SK-N-SH treated with all-trans-retinoic acid at 6 μM for 48 hours (cell line): ENCODE data around the gene CRACR2B.
A peak's percentile ranks its signal among the peaks of the same experiment; 100 is the strongest.

Experiments used
- ATAC-seq: fragments of 200-7000 bp; cut with Tn5 transposase; 3 replicates; pipeline ENCODE4 v1.9.1; 2020; ENCODE audit warnings: mild to moderate bottlenecking, moderate library complexity
- ARNTL ChIP-seq: fragments of 450-650 bp; formaldehyde crosslinking; IDR thresholded peaks from 2 replicates; pipeline ENCODE4 v1.5.0; 2020; ENCODE audit warnings: low read depth, mild to moderate bottlenecking, moderate library complexity, borderline replicate concordance
- BACH2 ChIP-seq: fragments of 250-450 bp; sonication (Bioruptor Pico); IDR thresholded peaks from 2 replicates; pipeline ENCODE4 v1.9.0; 2021; ENCODE audit warnings: mild to moderate bottlenecking, borderline replicate concordance
- CSDC2 ChIP-seq: fragments of 250-450 bp; sonication (Bioruptor Pico); IDR thresholded peaks from 2 replicates; pipeline ENCODE4 v1.5.0; 2020; ENCODE audit warnings: mild to moderate bottlenecking, moderate library complexity
- CSRNP3 ChIP-seq: fragments of 250-450 bp; sonication (Bioruptor Pico); IDR thresholded peaks from 2 replicates; pipeline ENCODE4 v1.5.1; 2021; ENCODE audit warnings: mild to moderate bottlenecking, moderate library complexity
- GLIS3 ChIP-seq: fragments of 250-450 bp; sonication (Bioruptor Pico); IDR thresholded peaks from 2 replicates; pipeline ENCODE4 v1.5.0; 2020; ENCODE audit warnings: mild to moderate bottlenecking, moderate library complexity
- ISL1 ChIP-seq: fragments of 250-450 bp; sonication (Bioruptor Pico); IDR thresholded peaks from 2 replicates; pipeline ENCODE4 v2.1.2; 2022; ENCODE audit warnings: mild to moderate bottlenecking, moderate library complexity
- OSR1 ChIP-seq: fragments of 250-450 bp; sonication (Bioruptor Pico); IDR thresholded peaks from 2 replicates; pipeline ENCODE4 v1.8.0; 2022; ENCODE audit warnings: moderate library complexity, mild to moderate bottlenecking, inconsistent platforms
- PATZ1 ChIP-seq: fragments of 250-450 bp; sonication (Bioruptor Pico); IDR thresholded peaks from 2 replicates; pipeline ENCODE4 v1.8.0; 2020; ENCODE audit warnings: mild to moderate bottlenecking, moderate library complexity, borderline replicate concordance
- POU6F1 ChIP-seq: fragments of 250-450 bp; sonication (Bioruptor Pico); IDR thresholded peaks from 2 replicates; pipeline ENCODE4 v1.8.0; 2021; ENCODE audit warnings: low read depth, mild to moderate bottlenecking, moderate library complexity, borderline replicate concordance
- PPARA ChIP-seq: fragments of 250-450 bp; sonication (Bioruptor Pico); IDR thresholded peaks from 2 replicates; pipeline ENCODE4 v1.5.0; 2020; ENCODE audit warnings: mild to moderate bottlenecking, borderline replicate concordance
- RARB ChIP-seq: fragments of 250-450 bp; sonication (Bioruptor Pico); IDR thresholded peaks from 2 replicates; pipeline ENCODE4 v1.8.0; 2021; ENCODE audit warnings: mild to moderate bottlenecking, moderate library complexity
- TCF4 ChIP-seq: fragments of 250-450 bp; sonication (Bioruptor Pico); IDR thresholded peaks from 2 replicates; pipeline ENCODE4 v1.8.0; 2021; ENCODE audit warnings: mild to moderate bottlenecking, moderate library complexity, borderline replicate concordance
- TOX ChIP-seq: fragments of 250-450 bp; sonication (Bioruptor Pico); IDR thresholded peaks from 2 replicates; pipeline ENCODE4 v1.8.0; 2021; ENCODE audit warnings: mild to moderate bottlenecking, moderate library complexity, borderline replicate concordance
- TSHZ2 ChIP-seq: fragments of 250-450 bp; sonication (Bioruptor Pico); IDR thresholded peaks from 2 replicates; pipeline ENCODE4 v1.5.0; 2020; ENCODE audit warnings: mild to moderate bottlenecking, moderate library complexity
- ZC3H10 ChIP-seq: fragments of 250-450 bp; sonication (Bioruptor Pico); IDR thresholded peaks from 2 replicates; pipeline ENCODE4 v1.5.1; 2021; ENCODE audit warnings: mild to moderate bottlenecking, moderate library complexity
- ZFP3 ChIP-seq: fragments of 250-450 bp; sonication (Bioruptor Pico); IDR thresholded peaks from 2 replicates; pipeline ENCODE4 v1.5.0; 2020; ENCODE audit warnings: mild to moderate bottlenecking, moderate library complexity
- ZFP30 ChIP-seq: fragments of 450-650 bp; formaldehyde crosslinking; IDR thresholded peaks from 2 replicates; pipeline ENCODE4 v1.5.0; 2022; ENCODE audit warnings: mild to moderate bottlenecking, moderate library complexity
- ZNF70 ChIP-seq: fragments of 450-650 bp; formaldehyde crosslinking; IDR thresholded peaks from 2 replicates; pipeline ENCODE4 v1.5.0; 2020; ENCODE audit warnings: mild to moderate bottlenecking, moderate library complexity

Gene CRACR2B

GRCh38 chr11:841981-842369 lies 14.3 kb downstream of the CRACR2B start:
- no peak for TF ChIP-seq POU6F1 (CRISPR knock-in tag)
- peak; percentile 44; the same call in 1 of the 2 replicates for TF ChIP-seq GLIS3
- ATAC-seq: peak; percentile 0; the same call in 2 of the 3 replicates

GRCh38 chr11:842370-843002 lies 14.8 kb downstream of the CRACR2B start, which contains the start of the genes POLR2L and TSPAN4:
Gene POLR2L, minus strand, starts transcription at chr11:842529. Its CDS starts 21 bp downstream, at chr11:842508.
Gene TSPAN4, plus strand, starts transcription at chr11:842852. Its CDS starts 7,453 bp downstream, at chr11:850305.
- TF ChIP-seq ZC3H10 (CRISPR knock-in tag) (no peak), TSHZ2 (CRISPR knock-in tag) (no peak), RARB (no peak), TOX (CRISPR knock-in tag) (no peak), ZFP3 (CRISPR knock-in tag) (no peak), CSRNP3 (CRISPR knock-in tag) (no peak), TCF4 (no peak), CSDC2 (CRISPR knock-in tag) (no peak), ZFP30 (no peak), ZNF70 (CRISPR knock-in tag) (no peak), PPARA (no peak), POU6F1 (CRISPR knock-in tag) (no peak), PATZ1 (CRISPR knock-in tag) (no peak), GLIS3 (no peak), ISL1 (CRISPR knock-in tag) (no peak), OSR1 (CRISPR knock-in tag) (no peak)
- peak; percentile 30 for ATAC-seq

GRCh38 chr11:843086-843734 lies 15.5 kb downstream of the CRACR2B start:
- no peak for TF ChIP-seq BACH2
- no peak for TF ChIP-seq CSDC2 (CRISPR knock-in tag)
- no peak for TF ChIP-seq ARNTL (CRISPR knock-in tag)
- no peak for TF ChIP-seq ZFP30
- TF ChIP-seq ISL1 (CRISPR knock-in tag): no peak
- no peak for TF ChIP-seq ZC3H10 (CRISPR knock-in tag)
- TF ChIP-seq PPARA: no peak
- ATAC-seq: no peak
